GM23338 (cell line): ENCODE data around the gene ANO7. TPM values are rescaled to one million over a fixed set of nuclear protein-coding genes. Genes with fewer than 3 reads are reported as not detected.

Experiments
- ATAC-seq: fragments of 200-7000 bp; cut with Tn5 transposase; 3 replicates; pipeline ENCODE4 v1.9.1; 2020
- DNase-seq: peaks from one replicate; pipeline ENCODE4 v3.0.0-alpha.2; 2015; ENCODE audit warnings: low spot score
- H2AFZ ChIP-seq: fragments of 200-600 bp; sonication (generic); 2 replicates; pipeline ENCODE4 v1.8.0; 2016; ENCODE audit warnings: antibody characterized with exemption, mild to moderate bottlenecking, moderate library complexity
- H3F3A ChIP-seq: fragments of 200-600 bp; sonication (generic); replicated peaks from 2 replicates; pipeline ENCODE4 v1.8.0; 2017; ENCODE audit warnings: antibody characterized with exemption, mixed run types, low read depth
- H3K27ac ChIP-seq: fragments of 200-600 bp; sonication (generic); 2 replicates; pipeline ENCODE4 v1.6.1; 2016; ENCODE audit warnings: low read depth
- H3K27me3 ChIP-seq: fragments of 200-600 bp; sonication (generic); 2 replicates; pipeline ENCODE4 v1.8.0; 2016; ENCODE audit warnings: mild to moderate bottlenecking, mixed run types, moderate library complexity; ENCODE audit not compliant: insufficient read depth
- H3K36me3 ChIP-seq: fragments of 200-600 bp; sonication (generic); 2 replicates; pipeline ENCODE4 v1.8.0; 2016; ENCODE audit warnings: mild to moderate bottlenecking; ENCODE audit not compliant: insufficient read depth
- H3K4me1 ChIP-seq: fragments of 200-600 bp; sonication (generic); 2 replicates; pipeline ENCODE4 v1.8.0; 2016; ENCODE audit warnings: mild to moderate bottlenecking, moderate library complexity; ENCODE audit not compliant: insufficient read depth
- H3K4me2 ChIP-seq: fragments of 200-600 bp; sonication (generic); 2 replicates; pipeline ENCODE4 v1.7.1; 2017; ENCODE audit warnings: mixed run types
- H3K4me3 ChIP-seq: fragments of 200-600 bp; sonication (generic); 2 replicates; pipeline ENCODE4 v1.6.1; 2016; ENCODE audit warnings: mixed run types
- H3K79me2 ChIP-seq: fragments of 200-600 bp; sonication (generic); replicated peaks from 2 replicates; pipeline ENCODE4 v1.8.0; 2017; ENCODE audit warnings: mild to moderate bottlenecking; ENCODE audit not compliant: insufficient read depth
- H3K9me2 ChIP-seq: fragments of 200-600 bp; sonication (generic); 2 replicates; pipeline ENCODE4 v1.8.0; 2017; ENCODE audit not compliant: insufficient read depth
- H4K20me1 ChIP-seq: fragments of 200-600 bp; sonication (generic); replicated peaks from 2 replicates; pipeline ENCODE4 v1.8.0; 2017; ENCODE audit warnings: mild to moderate bottlenecking; ENCODE audit not compliant: insufficient read depth
- H3K27ac Mint-ChIP-seq: 2 replicates; pipeline ENCODE4 v1.8.0; 2020; ENCODE audit warnings: inconsistent platforms, mild to moderate bottlenecking, moderate library complexity, mixed read lengths
- H3K27me3 Mint-ChIP-seq: 3 replicates; pipeline ENCODE4 v1.8.0; 2022; ENCODE audit warnings: low read depth, mild to moderate bottlenecking, moderate library complexity, mixed read lengths, inconsistent platforms; ENCODE audit not compliant: insufficient read depth, poor library complexity
- H3K36me3 Mint-ChIP-seq: 3 replicates; pipeline ENCODE4 v1.8.0; 2021; ENCODE audit warnings: low read depth, mild to moderate bottlenecking, inconsistent platforms, moderate library complexity, mixed read lengths
- H3K4me1 Mint-ChIP-seq: 3 replicates; pipeline ENCODE4 v1.8.0; 2020; ENCODE audit warnings: mild to moderate bottlenecking, inconsistent platforms, mixed read lengths
- H3K4me3 Mint-ChIP-seq: 3 replicates; pipeline ENCODE4 v1.8.0; 2021; ENCODE audit warnings: moderate library complexity, mild to moderate bottlenecking, inconsistent platforms, mixed read lengths
- H3K9me3 Mint-ChIP-seq: 3 replicates; pipeline ENCODE4 v1.8.0; 2020; ENCODE audit warnings: moderate library complexity, mild to moderate bottlenecking, inconsistent platforms, mixed read lengths
- CREB1 ChIP-seq: fragments of 250-450 bp; sonication (Bioruptor Pico); IDR thresholded peaks from 2 replicates; pipeline ENCODE4 v1.5.0; 2020; ENCODE audit warnings: low read depth, mild to moderate bottlenecking, moderate library complexity
- EZH2 ChIP-seq: fragments of 200-600 bp; sonication (generic); IDR thresholded peaks from one replicate; pipeline ENCODE4 v1.8.0; 2017; ENCODE audit warnings: antibody characterized with exemption, mild to moderate bottlenecking, low read depth; ENCODE audit not compliant: unreplicated experiment
- JUNB ChIP-seq: IDR thresholded peaks from one replicate; pipeline ENCODE4 v1.6.1; 2016; ENCODE audit warnings: antibody characterized with exemption; ENCODE audit not compliant: unreplicated experiment
- NANOG ChIP-seq: IDR thresholded peaks from 2 replicates; pipeline ENCODE4 v1.6.1; 2016; ENCODE audit warnings: antibody characterized with exemption, borderline replicate concordance
- POLR2AphosphoS5 ChIP-seq: IDR thresholded peaks from 2 replicates; pipeline ENCODE4 v1.6.1; 2016; ENCODE audit warnings: antibody characterized with exemption, low read depth
- STAT1 ChIP-seq: IDR thresholded peaks from one replicate; pipeline ENCODE4 v1.6.1; 2016; ENCODE audit warnings: antibody characterized with exemption; ENCODE audit not compliant: unreplicated experiment
- ZNF114 ChIP-seq: fragments of 250-450 bp; sonication (Bioruptor Pico); IDR thresholded peaks from 2 replicates; pipeline ENCODE4 v1.5.0; 2020; ENCODE audit warnings: mild to moderate bottlenecking, moderate library complexity
- ZNF331 ChIP-seq: fragments of 250-450 bp; sonication (Bioruptor Pico); IDR thresholded peaks from 2 replicates; pipeline ENCODE4 v1.5.0; 2020; ENCODE audit warnings: low read depth, mild to moderate bottlenecking, moderate library complexity
- polyA plus RNA-seq: library from polyadenylated mRNA; unstranded; fragments of >200 nt; fragmentation: Nextera tagmentation; extraction: Ambion mirVana; gene quantifications from 2 replicates; pipeline ENCODE4 v1.2.1, GENCODE V29; 2016
- total RNA-seq: library from RNA; depleted of rRNA; stranded (reverse); fragments of >200 nt; shearing (Covaris generic); gene quantifications from 2 replicates; pipeline ENCODE4 v1.2.3, GENCODE V29; 2014
- TF ChIP-seq, protein P1 (sequence below), 2 experiments: fragments of 200-600 bp in 1 of 2; sonication (generic) in 1 of 2; conservative IDR thresholded peaks; 2 replicates each; pipeline versions ENCODE4 v1.5.1 to v1.6.1; 2016 to 2017; ENCODE audit warnings: antibody characterized with exemption in 2 of 2, low read depth in 2 of 2, mild to moderate bottlenecking in 2 of 2, moderate library complexity in 1 of 2
- TF ChIP-seq, protein P2 (sequence below): IDR thresholded peaks from 2 replicates; pipeline ENCODE4 v1.6.1; 2016; ENCODE audit warnings: antibody characterized with exemption
- TF ChIP-seq, protein P3 (sequence below): IDR thresholded peaks from one replicate; pipeline ENCODE4 v1.6.1; 2018; ENCODE audit warnings: antibody characterized with exemption; ENCODE audit not compliant: unreplicated experiment

ANO7 gene
- total and polyA plus RNA-seq, 2 experiments from 2014 or later, result 3.6 to 5.1 TPM

DNA sequence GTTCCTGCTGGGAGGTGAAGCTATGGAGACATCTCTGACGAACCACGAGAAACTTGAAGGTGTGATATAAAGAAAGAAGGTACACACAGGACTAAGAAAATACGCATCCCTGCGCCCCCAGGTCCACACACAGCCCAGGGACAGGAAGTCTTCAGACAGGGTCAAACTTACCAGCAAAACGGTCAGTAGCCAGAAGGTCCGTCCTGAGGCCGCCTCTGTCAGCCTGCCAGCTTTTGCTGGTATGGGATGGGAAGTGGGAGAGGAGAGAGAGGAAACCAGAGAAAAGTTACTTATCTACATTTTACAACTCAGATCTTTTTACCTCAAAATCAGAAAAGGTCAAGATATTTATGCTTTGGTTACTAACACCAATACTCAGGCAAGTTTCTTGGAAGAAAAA, 79.8 kb downstream of the ANO7 start:
- TF ChIP-seq JUNB (no peak), CREB1 (no peak)
- TF ChIP-seq, protein P1, sequence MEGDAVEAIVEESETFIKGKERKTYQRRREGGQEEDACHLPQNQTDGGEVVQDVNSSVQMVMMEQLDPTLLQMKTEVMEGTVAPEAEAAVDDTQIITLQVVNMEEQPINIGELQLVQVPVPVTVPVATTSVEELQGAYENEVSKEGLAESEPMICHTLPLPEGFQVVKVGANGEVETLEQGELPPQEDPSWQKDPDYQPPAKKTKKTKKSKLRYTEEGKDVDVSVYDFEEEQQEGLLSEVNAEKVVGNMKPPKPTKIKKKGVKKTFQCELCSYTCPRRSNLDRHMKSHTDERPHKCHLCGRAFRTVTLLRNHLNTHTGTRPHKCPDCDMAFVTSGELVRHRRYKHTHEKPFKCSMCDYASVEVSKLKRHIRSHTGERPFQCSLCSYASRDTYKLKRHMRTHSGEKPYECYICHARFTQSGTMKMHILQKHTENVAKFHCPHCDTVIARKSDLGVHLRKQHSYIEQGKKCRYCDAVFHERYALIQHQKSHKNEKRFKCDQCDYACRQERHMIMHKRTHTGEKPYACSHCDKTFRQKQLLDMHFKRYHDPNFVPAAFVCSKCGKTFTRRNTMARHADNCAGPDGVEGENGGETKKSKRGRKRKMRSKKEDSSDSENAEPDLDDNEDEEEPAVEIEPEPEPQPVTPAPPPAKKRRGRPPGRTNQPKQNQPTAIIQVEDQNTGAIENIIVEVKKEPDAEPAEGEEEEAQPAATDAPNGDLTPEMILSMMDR (conservative IDR thresholded peaks at IDR 0.05; ENCODE audit: low read depth in 2 of 2), result no peak
- TF ChIP-seq, protein P2, sequence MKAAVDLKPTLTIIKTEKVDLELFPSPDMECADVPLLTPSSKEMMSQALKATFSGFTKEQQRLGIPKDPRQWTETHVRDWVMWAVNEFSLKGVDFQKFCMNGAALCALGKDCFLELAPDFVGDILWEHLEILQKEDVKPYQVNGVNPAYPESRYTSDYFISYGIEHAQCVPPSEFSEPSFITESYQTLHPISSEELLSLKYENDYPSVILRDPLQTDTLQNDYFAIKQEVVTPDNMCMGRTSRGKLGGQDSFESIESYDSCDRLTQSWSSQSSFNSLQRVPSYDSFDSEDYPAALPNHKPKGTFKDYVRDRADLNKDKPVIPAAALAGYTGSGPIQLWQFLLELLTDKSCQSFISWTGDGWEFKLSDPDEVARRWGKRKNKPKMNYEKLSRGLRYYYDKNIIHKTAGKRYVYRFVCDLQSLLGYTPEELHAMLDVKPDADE, result no peak
- DNase-seq, result no peak
- Histone ChIP-seq H3K36me3 (peaks cover 7% of the 10 kb centered on the region; the same call in 1 of the 2 replicates), H3K4me2 (no peak overlapping the region), H3K27ac (no peak overlapping the region), H3K79me2 (peaks cover 81% of the 10 kb centered on the region), H3K4me1 (peaks cover 10% of the 10 kb centered on the region), H3K4me3 (no peak overlapping the region), H3F3A (0 out of 2 replicates have a peak, but pooled peaks cover 4% of the 10 kb centered on the region), H3K27me3 (no peaks in the 10 kb centered on the region), H3K9me2 (no peaks in the 10 kb centered on the region), H4K20me1 (peaks cover 56% of the 10 kb centered on the region), H2AFZ (no peak overlapping the region)
- Mint-ChIP-seq H3K27ac (peak overlapping the region; percentile 74; the same call in 1 of the 2 replicates), H3K27me3 (peaks cover 8% of the 10 kb centered on the region), H3K36me3 (peaks cover 44% of the 10 kb centered on the region), H3K4me1 (peaks cover 41% of the 10 kb centered on the region), H3K9me3 (no peaks in the 10 kb centered on the region), H3K4me3 (no peak overlapping the region)
- no peak for ATAC-seq

DNA sequence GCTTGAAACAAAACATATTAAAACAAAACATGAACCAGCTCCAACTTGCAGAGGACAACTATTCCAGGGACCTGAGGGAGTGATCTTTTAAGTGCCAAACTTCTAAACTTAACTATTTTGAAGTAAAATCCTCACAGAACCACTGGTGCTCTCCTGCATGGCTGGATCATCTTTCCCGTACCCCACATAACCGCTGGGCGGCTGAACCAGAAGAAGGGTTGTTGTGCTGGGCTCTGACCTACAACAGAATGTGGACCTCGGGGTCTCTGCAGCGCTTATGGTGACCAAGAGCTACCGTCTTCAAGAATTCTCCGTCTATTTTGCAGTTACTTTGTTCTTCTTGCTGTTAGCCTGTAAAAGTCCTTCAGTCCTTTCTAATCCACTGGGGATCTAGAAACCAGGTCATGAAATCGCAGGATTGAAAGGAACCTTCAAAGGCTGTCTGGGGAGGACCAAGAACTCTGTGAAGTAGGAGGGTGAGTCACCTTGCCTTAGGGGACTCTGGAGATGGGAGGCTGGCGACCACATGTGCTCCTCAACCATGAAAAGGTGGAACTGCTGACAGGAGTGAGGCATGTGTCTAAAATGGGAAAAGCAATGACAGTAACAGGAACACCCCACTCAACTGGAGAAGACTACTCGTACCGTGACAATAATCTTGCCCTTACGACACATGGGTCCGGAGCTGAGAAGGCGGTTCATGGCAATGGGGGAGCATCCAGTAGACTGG, 80.4 kb downstream of the ANO7 start:
- Histone ChIP-seq H3K36me3 (peaks cover 7% of the 10 kb centered on the region; the same call in 1 of the 2 replicates), H4K20me1 (peaks cover 56% of the 10 kb centered on the region), H3F3A (0 out of 2 replicates have a peak, but pooled peaks cover 5% of the 10 kb centered on the region), H3K4me1 (peaks cover 16% of the 10 kb centered on the region), H3K27me3 (no peaks in the 10 kb centered on the region), H3K4me2 (no peak overlapping the region), H2AFZ (no peak overlapping the region), H3K4me3 (no peak overlapping the region), H3K9me2 (no peaks in the 10 kb centered on the region), H3K27ac (no peak overlapping the region), H3K79me2 (peaks cover 86% of the 10 kb centered on the region)
- Mint-ChIP-seq H3K4me3 (no peak overlapping the region), H3K27ac (no peak overlapping the region), H3K27me3 (peaks cover 12% of the 10 kb centered on the region), H3K36me3 (peaks cover 38% of the 10 kb centered on the region), H3K9me3 (no peaks in the 10 kb centered on the region), H3K4me1 (peaks cover 46% of the 10 kb centered on the region)
- no peak for DNase-seq
- ATAC-seq, result no peak
- no peak for TF ChIP-seq JUNB
- no peak for TF ChIP-seq POLR2AphosphoS5
- TF ChIP-seq CREB1, result no peak
- TF ChIP-seq, protein P3, sequence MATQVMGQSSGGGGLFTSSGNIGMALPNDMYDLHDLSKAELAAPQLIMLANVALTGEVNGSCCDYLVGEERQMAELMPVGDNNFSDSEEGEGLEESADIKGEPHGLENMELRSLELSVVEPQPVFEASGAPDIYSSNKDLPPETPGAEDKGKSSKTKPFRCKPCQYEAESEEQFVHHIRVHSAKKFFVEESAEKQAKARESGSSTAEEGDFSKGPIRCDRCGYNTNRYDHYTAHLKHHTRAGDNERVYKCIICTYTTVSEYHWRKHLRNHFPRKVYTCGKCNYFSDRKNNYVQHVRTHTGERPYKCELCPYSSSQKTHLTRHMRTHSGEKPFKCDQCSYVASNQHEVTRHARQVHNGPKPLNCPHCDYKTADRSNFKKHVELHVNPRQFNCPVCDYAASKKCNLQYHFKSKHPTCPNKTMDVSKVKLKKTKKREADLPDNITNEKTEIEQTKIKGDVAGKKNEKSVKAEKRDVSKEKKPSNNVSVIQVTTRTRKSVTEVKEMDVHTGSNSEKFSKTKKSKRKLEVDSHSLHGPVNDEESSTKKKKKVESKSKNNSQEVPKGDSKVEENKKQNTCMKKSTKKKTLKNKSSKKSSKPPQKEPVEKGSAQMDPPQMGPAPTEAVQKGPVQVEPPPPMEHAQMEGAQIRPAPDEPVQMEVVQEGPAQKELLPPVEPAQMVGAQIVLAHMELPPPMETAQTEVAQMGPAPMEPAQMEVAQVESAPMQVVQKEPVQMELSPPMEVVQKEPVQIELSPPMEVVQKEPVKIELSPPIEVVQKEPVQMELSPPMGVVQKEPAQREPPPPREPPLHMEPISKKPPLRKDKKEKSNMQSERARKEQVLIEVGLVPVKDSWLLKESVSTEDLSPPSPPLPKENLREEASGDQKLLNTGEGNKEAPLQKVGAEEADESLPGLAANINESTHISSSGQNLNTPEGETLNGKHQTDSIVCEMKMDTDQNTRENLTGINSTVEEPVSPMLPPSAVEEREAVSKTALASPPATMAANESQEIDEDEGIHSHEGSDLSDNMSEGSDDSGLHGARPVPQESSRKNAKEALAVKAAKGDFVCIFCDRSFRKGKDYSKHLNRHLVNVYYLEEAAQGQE, result no peak
- no peak for TF ChIP-seq NANOG
- no peak for TF ChIP-seq ZNF114 (CRISPR knock-in tag)
- TF ChIP-seq STAT1, result no peak
- TF ChIP-seq EZH2, result no peak
- TF ChIP-seq ZNF331 (CRISPR knock-in tag), result no peak
- TF ChIP-seq, protein P2, result no peak
